ENCODE results near the gene THAP4. TPM values are rescaled to one million over a fixed set of nuclear protein-coding genes. Genes with fewer than 3 reads are reported as not detected.

Gene THAP4
- total RNA-seq, 1 donor from 2014 or later: 43.3 TPM

DNA sequence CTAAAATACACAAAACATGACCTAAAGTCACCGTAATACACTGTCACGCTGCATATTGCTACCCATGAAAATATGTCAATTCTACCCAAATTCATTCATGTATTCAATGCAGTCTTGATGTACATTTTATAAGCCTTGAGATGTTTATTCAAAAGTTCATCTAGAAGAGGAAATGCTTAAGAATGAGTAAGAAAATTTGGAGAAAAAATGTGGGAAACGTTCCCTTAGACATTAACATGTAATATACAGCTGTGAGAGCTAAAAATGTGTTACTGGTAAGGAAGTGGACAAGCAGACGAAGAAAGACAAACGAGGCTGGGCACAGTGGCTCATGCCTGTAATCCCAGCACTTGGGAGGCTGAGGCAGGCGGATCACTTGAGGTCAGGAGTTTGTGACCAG, 37.3 kb downstream of the THAP4 start:
- DNase-seq (ENCODE audit: low read depth): no peak
- peaks cover 1% of the 10 kb centered on the region for H3K36me3 ChIP-seq (ENCODE audit: control insufficient read depth, insufficient read depth, low read length)
- TF ChIP-seq, protein P1, sequence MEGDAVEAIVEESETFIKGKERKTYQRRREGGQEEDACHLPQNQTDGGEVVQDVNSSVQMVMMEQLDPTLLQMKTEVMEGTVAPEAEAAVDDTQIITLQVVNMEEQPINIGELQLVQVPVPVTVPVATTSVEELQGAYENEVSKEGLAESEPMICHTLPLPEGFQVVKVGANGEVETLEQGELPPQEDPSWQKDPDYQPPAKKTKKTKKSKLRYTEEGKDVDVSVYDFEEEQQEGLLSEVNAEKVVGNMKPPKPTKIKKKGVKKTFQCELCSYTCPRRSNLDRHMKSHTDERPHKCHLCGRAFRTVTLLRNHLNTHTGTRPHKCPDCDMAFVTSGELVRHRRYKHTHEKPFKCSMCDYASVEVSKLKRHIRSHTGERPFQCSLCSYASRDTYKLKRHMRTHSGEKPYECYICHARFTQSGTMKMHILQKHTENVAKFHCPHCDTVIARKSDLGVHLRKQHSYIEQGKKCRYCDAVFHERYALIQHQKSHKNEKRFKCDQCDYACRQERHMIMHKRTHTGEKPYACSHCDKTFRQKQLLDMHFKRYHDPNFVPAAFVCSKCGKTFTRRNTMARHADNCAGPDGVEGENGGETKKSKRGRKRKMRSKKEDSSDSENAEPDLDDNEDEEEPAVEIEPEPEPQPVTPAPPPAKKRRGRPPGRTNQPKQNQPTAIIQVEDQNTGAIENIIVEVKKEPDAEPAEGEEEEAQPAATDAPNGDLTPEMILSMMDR (IDR thresholded peaks at IDR 0.05; ENCODE audit: insufficient read depth, low read length, poor library complexity, severe bottlenecking): no peak
- no peaks in the 10 kb centered on the region for H3K27me3 ChIP-seq (ENCODE audit: control insufficient read depth, insufficient read depth, low read length)
- no peak overlapping the region for H3K4me3 ChIP-seq (ENCODE audit: low read depth, low read length)

DNA sequence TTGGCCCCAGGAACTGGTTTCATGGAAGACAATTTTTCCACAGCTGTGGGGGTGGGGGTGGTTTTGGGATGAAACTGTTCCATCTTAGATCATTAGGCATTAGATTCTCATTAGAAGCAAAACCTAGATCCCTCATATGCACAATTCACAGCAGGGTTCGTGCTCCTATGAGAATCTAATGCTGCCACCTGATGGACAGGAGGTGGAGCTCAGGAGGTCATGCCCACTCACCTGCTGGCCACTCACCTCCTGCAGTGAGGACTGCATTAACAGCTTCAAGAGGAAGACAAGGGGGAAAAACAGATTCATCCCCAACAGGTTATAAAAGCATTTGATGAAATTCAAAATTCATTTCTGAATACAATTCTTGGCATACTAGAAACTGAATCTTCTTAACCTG, 38.5 kb downstream of the THAP4 start:
- H3K27me3 ChIP-seq (ENCODE audit: control insufficient read depth, insufficient read depth, low read length): no peaks in the 10 kb centered on the region
- TF ChIP-seq, protein P1 (IDR thresholded peaks at IDR 0.05; ENCODE audit: insufficient read depth, low read length, poor library complexity, severe bottlenecking): peak; percentile 33
- DNase-seq (ENCODE audit: low read depth): no peak
- H3K36me3 ChIP-seq (ENCODE audit: control insufficient read depth, insufficient read depth, low read length): peaks cover 1% of the 10 kb centered on the region
- H3K4me3 ChIP-seq (ENCODE audit: low read depth, low read length): no peak overlapping the region

GRCh38 chr2:241598061-241598460, 38.9 kb downstream of the THAP4 start:
- H3K4me3 ChIP-seq (ENCODE audit: low read depth, low read length): no peak overlapping the region
- peaks cover 1% of the 10 kb centered on the region for H3K36me3 ChIP-seq (ENCODE audit: control insufficient read depth, insufficient read depth, low read length)
- TF ChIP-seq, protein P1 (IDR thresholded peaks at IDR 0.05; ENCODE audit: insufficient read depth, low read length, poor library complexity, severe bottlenecking): no peak
- no peak for DNase-seq (ENCODE audit: low read depth)
- H3K27me3 ChIP-seq (ENCODE audit: control insufficient read depth, insufficient read depth, low read length): no peaks in the 10 kb centered on the region

GRCh38 chr2:241597561-241597960, 39.4 kb downstream of the THAP4 start:
- no peak for DNase-seq (ENCODE audit: low read depth)
- H3K36me3 ChIP-seq (ENCODE audit: control insufficient read depth, insufficient read depth, low read length): no peaks in the 10 kb centered on the region
- no peaks in the 10 kb centered on the region for H3K27me3 ChIP-seq (ENCODE audit: control insufficient read depth, insufficient read depth, low read length)
- TF ChIP-seq, protein P1 (IDR thresholded peaks at IDR 0.05; ENCODE audit: insufficient read depth, low read length, poor library complexity, severe bottlenecking): no peak
- no peak overlapping the region for H3K4me3 ChIP-seq (ENCODE audit: low read depth, low read length)

GRCh38 chr2:241595600-241596140, 41.3 kb downstream of the THAP4 start:
- no peak for DNase-seq (ENCODE audit: low read depth)
- no peaks in the 10 kb centered on the region for H3K27me3 ChIP-seq (ENCODE audit: control insufficient read depth, insufficient read depth, low read length)
- TF ChIP-seq, protein P1 (IDR thresholded peaks at IDR 0.05; ENCODE audit: insufficient read depth, low read length, poor library complexity, severe bottlenecking): peak; percentile 16
- no peaks in the 10 kb centered on the region for H3K36me3 ChIP-seq (ENCODE audit: control insufficient read depth, insufficient read depth, low read length)
- no peak overlapping the region for H3K4me3 ChIP-seq (ENCODE audit: low read depth, low read length)

DNA sequence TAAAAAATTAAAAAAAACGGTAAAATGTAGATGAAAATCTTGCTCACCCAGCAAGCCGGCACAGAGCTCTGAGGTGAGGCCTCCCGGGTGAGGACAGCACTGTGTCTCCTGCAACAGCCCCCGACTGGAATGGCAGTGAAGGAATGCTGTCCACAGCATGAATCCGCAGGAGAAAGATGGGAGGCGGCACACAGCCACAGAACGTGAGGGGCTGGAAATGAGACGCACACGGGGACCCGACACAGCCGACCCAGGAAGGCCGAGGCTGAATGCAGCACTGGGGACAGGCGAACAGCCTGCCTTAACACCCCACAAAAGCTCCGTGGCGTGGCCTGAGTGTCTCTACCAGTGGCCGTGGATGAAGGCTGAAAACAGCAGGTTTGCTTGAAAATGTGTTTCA, 43.7 kb downstream of the THAP4 start:
- H3K27me3 ChIP-seq (ENCODE audit: control insufficient read depth, insufficient read depth, low read length): no peaks in the 10 kb centered on the region
- no peak overlapping the region for H3K4me3 ChIP-seq (ENCODE audit: low read depth, low read length)
- TF ChIP-seq, protein P1 (IDR thresholded peaks at IDR 0.05; ENCODE audit: insufficient read depth, low read length, poor library complexity, severe bottlenecking): no peak
- no peaks in the 10 kb centered on the region for H3K36me3 ChIP-seq (ENCODE audit: control insufficient read depth, insufficient read depth, low read length)
- DNase-seq (ENCODE audit: low read depth): no peak

All from kidney epithelial cell (primary cell).